SK-N-SH treated with all-trans-retinoic acid at 6 μM for 48 hours (cell line): ENCODE results near the gene CAB39L.

Source experiments
- ATAC-seq: fragments of 200-7000 bp; cut with Tn5 transposase; 3 replicates; pipeline ENCODE4 v1.9.1; 2020; ENCODE audit warnings: mild to moderate bottlenecking, moderate library complexity
- ARNTL ChIP-seq: fragments of 450-650 bp; formaldehyde crosslinking; IDR thresholded peaks from 2 replicates; pipeline ENCODE4 v1.5.0; 2020; ENCODE audit warnings: low read depth, mild to moderate bottlenecking, moderate library complexity, borderline replicate concordance
- BACH2 ChIP-seq: fragments of 250-450 bp; sonication (Bioruptor Pico); IDR thresholded peaks from 2 replicates; pipeline ENCODE4 v1.9.0; 2021; ENCODE audit warnings: mild to moderate bottlenecking, borderline replicate concordance
- CSDC2 ChIP-seq: fragments of 250-450 bp; sonication (Bioruptor Pico); IDR thresholded peaks from 2 replicates; pipeline ENCODE4 v1.5.0; 2020; ENCODE audit warnings: mild to moderate bottlenecking, moderate library complexity
- ESRRG ChIP-seq: fragments of 250-450 bp; sonication (Bioruptor Pico); IDR thresholded peaks from 2 replicates; pipeline ENCODE4 v1.6.1; 2021; ENCODE audit warnings: mild to moderate bottlenecking
- GLIS3 ChIP-seq: fragments of 250-450 bp; sonication (Bioruptor Pico); IDR thresholded peaks from 2 replicates; pipeline ENCODE4 v1.5.0; 2020; ENCODE audit warnings: mild to moderate bottlenecking, moderate library complexity
- ISL1 ChIP-seq: fragments of 250-450 bp; sonication (Bioruptor Pico); IDR thresholded peaks from 2 replicates; pipeline ENCODE4 v2.1.2; 2022; ENCODE audit warnings: mild to moderate bottlenecking, moderate library complexity
- OSR1 ChIP-seq: fragments of 250-450 bp; sonication (Bioruptor Pico); IDR thresholded peaks from 2 replicates; pipeline ENCODE4 v1.8.0; 2022; ENCODE audit warnings: moderate library complexity, mild to moderate bottlenecking, inconsistent platforms
- PPARA ChIP-seq: fragments of 250-450 bp; sonication (Bioruptor Pico); IDR thresholded peaks from 2 replicates; pipeline ENCODE4 v1.5.0; 2020; ENCODE audit warnings: mild to moderate bottlenecking, borderline replicate concordance
- RARB ChIP-seq: fragments of 250-450 bp; sonication (Bioruptor Pico); IDR thresholded peaks from 2 replicates; pipeline ENCODE4 v1.8.0; 2021; ENCODE audit warnings: mild to moderate bottlenecking, moderate library complexity
- SNAI2 ChIP-seq: fragments of 250-450 bp; sonication (Bioruptor Pico); IDR thresholded peaks from 2 replicates; pipeline ENCODE4 v1.5.0; 2020; ENCODE audit warnings: mild to moderate bottlenecking, moderate library complexity
- TCF4 ChIP-seq: fragments of 250-450 bp; sonication (Bioruptor Pico); IDR thresholded peaks from 2 replicates; pipeline ENCODE4 v1.8.0; 2021; ENCODE audit warnings: mild to moderate bottlenecking, moderate library complexity, borderline replicate concordance
- TOX ChIP-seq: fragments of 250-450 bp; sonication (Bioruptor Pico); IDR thresholded peaks from 2 replicates; pipeline ENCODE4 v1.8.0; 2021; ENCODE audit warnings: mild to moderate bottlenecking, moderate library complexity, borderline replicate concordance
- ZC3H10 ChIP-seq: fragments of 250-450 bp; sonication (Bioruptor Pico); IDR thresholded peaks from 2 replicates; pipeline ENCODE4 v1.5.1; 2021; ENCODE audit warnings: mild to moderate bottlenecking, moderate library complexity
- ZFP3 ChIP-seq: fragments of 250-450 bp; sonication (Bioruptor Pico); IDR thresholded peaks from 2 replicates; pipeline ENCODE4 v1.5.0; 2020; ENCODE audit warnings: mild to moderate bottlenecking, moderate library complexity
- ZFP30 ChIP-seq: fragments of 450-650 bp; formaldehyde crosslinking; IDR thresholded peaks from 2 replicates; pipeline ENCODE4 v1.5.0; 2022; ENCODE audit warnings: mild to moderate bottlenecking, moderate library complexity
- ZNF565 ChIP-seq: fragments of 450-650 bp; formaldehyde crosslinking; conservative IDR thresholded peaks from 2 replicates; pipeline ENCODE4 v1.5.0; 2020; ENCODE audit warnings: low read depth, mild to moderate bottlenecking, moderate library complexity
- ZNF70 ChIP-seq: fragments of 450-650 bp; formaldehyde crosslinking; IDR thresholded peaks from 2 replicates; pipeline ENCODE4 v1.5.0; 2020; ENCODE audit warnings: mild to moderate bottlenecking, moderate library complexity
- ZNF8 ChIP-seq: fragments of 450-650 bp; formaldehyde crosslinking; IDR thresholded peaks from 2 replicates; pipeline ENCODE4 v1.5.0; 2020; ENCODE audit warnings: mild to moderate bottlenecking, moderate library complexity
- TF ChIP-seq, protein P1 (sequence below): fragments of 250-450 bp; sonication (Bioruptor Pico); IDR thresholded peaks from 2 replicates; pipeline ENCODE4 v1.8.0; 2021; ENCODE audit warnings: low read depth, mild to moderate bottlenecking, moderate library complexity, borderline replicate concordance
- TF ChIP-seq, protein P2 (sequence below): fragments of 250-450 bp; sonication (Bioruptor Pico); IDR thresholded peaks from 2 replicates; pipeline ENCODE4 v1.5.0; 2020; ENCODE audit warnings: mild to moderate bottlenecking, moderate library complexity
- TF ChIP-seq, protein P3 (sequence below): fragments of 250-450 bp; sonication (Bioruptor Pico); IDR thresholded peaks from 2 replicates; pipeline ENCODE4 v1.8.0; 2020; ENCODE audit warnings: mild to moderate bottlenecking, moderate library complexity, borderline replicate concordance
- TF ChIP-seq, protein P4 (sequence below): fragments of 250-450 bp; sonication (Bioruptor Pico); IDR thresholded peaks from 2 replicates; pipeline ENCODE4 v1.5.1; 2021; ENCODE audit warnings: mild to moderate bottlenecking, moderate library complexity

CAB39L gene

DNA sequence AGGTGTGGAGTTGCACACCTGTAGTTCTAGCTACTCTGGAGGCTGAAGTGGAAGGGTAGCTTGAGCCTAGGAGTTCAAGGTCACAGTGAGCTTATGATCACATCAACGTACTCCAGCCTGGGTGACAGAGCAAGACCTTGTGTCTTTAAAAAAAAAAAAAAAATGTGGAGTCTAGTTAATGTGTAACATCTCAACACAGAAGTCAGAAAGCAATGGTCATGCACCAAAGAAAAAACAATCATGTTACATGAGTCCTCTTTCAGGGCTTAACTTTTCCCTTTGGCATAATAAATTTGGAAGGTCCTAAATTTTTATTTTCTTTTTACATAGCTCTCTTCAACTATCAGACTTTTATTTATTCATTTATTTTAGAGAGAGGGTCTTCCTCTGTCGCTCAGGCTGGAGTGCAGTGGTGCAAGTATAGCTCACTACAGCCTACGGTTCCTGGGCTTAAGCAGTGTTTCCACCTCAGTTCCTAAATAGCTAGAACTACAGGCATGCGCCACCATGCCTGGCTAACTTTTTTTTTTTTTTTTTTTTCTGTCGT lies 22.5 kb upstream of the CAB39L start:
- TF ChIP-seq ZNF565 (CRISPR knock-in tag): no peak
- TF ChIP-seq ZNF8 (CRISPR knock-in tag): no peak
- TF ChIP-seq GLIS3: no peak
- TF ChIP-seq, protein P1, sequence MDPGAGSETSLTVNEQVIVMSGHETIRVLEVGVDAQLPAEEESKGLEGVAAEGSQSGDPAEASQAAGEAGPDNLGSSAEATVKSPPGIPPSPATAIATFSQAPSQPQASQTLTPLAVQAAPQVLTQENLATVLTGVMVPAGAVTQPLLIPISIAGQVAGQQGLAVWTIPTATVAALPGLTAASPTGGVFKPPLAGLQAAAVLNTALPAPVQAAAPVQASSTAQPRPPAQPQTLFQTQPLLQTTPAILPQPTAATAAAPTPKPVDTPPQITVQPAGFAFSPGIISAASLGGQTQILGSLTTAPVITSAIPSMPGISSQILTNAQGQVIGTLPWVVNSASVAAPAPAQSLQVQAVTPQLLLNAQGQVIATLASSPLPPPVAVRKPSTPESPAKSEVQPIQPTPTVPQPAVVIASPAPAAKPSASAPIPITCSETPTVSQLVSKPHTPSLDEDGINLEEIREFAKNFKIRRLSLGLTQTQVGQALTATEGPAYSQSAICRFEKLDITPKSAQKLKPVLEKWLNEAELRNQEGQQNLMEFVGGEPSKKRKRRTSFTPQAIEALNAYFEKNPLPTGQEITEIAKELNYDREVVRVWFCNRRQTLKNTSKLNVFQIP (CRISPR knock-in tag): no peak
- TF ChIP-seq OSR1 (CRISPR knock-in tag): no peak
- TF ChIP-seq, protein P2, sequence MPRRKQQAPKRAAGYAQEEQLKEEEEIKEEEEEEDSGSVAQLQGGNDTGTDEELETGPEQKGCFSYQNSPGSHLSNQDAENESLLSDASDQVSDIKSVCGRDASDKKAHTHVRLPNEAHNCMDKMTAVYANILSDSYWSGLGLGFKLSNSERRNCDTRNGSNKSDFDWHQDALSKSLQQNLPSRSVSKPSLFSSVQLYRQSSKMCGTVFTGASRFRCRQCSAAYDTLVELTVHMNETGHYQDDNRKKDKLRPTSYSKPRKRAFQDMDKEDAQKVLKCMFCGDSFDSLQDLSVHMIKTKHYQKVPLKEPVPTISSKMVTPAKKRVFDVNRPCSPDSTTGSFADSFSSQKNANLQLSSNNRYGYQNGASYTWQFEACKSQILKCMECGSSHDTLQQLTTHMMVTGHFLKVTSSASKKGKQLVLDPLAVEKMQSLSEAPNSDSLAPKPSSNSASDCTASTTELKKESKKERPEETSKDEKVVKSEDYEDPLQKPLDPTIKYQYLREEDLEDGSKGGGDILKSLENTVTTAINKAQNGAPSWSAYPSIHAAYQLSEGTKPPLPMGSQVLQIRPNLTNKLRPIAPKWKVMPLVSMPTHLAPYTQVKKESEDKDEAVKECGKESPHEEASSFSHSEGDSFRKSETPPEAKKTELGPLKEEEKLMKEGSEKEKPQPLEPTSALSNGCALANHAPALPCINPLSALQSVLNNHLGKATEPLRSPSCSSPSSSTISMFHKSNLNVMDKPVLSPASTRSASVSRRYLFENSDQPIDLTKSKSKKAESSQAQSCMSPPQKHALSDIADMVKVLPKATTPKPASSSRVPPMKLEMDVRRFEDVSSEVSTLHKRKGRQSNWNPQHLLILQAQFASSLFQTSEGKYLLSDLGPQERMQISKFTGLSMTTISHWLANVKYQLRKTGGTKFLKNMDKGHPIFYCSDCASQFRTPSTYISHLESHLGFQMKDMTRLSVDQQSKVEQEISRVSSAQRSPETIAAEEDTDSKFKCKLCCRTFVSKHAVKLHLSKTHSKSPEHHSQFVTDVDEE (CRISPR knock-in tag): no peak

DNA sequence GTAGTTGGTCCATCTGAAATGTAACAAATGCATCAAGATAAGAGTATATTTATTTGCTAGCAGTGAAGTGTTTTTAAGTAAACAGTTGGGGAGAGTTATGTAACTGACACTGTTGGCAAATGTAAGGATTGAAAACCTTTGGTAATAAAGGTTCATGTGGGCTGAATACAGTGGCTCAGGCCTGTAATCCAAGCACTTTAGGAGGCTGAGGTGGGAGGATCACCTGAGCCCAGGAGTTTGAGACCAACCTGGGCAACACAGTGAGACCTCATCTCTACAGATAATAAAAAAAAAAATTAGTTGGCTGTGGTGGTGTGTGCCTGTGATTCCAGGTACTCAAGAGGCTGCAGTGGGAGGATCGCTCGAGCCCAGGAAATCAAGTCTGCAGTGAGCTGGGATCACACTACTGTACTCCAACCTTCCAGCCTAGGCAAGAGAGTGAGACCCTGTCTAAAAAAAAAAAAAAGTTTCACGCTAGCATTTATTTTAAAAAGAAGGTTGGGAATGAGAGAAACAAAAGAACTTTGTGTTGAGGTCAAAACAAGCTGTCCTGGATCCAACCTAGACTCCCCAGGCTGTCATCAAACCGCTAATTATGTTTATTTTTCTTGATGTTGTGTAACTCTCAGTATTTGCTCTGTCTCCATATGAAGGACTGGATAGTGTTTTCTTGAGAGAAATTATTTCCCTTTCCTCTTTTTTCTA lies 20.9 kb upstream of the CAB39L start:
- TF ChIP-seq TOX (CRISPR knock-in tag) (no peak), GLIS3 (no peak), ZFP30 (CRISPR knock-in tag) (no peak), SNAI2 (CRISPR knock-in tag) (no peak), ARNTL (CRISPR knock-in tag) (no peak), ISL1 (CRISPR knock-in tag) (no peak), ZC3H10 (CRISPR knock-in tag) (no peak), CSDC2 (CRISPR knock-in tag) (no peak), ESRRG (CRISPR knock-in tag) (no peak), PPARA (CRISPR knock-in tag) (no peak), ZNF565 (CRISPR knock-in tag) (no peak), ZFP3 (CRISPR knock-in tag) (no peak), OSR1 (CRISPR knock-in tag) (no peak)
- TF ChIP-seq, protein P3, sequence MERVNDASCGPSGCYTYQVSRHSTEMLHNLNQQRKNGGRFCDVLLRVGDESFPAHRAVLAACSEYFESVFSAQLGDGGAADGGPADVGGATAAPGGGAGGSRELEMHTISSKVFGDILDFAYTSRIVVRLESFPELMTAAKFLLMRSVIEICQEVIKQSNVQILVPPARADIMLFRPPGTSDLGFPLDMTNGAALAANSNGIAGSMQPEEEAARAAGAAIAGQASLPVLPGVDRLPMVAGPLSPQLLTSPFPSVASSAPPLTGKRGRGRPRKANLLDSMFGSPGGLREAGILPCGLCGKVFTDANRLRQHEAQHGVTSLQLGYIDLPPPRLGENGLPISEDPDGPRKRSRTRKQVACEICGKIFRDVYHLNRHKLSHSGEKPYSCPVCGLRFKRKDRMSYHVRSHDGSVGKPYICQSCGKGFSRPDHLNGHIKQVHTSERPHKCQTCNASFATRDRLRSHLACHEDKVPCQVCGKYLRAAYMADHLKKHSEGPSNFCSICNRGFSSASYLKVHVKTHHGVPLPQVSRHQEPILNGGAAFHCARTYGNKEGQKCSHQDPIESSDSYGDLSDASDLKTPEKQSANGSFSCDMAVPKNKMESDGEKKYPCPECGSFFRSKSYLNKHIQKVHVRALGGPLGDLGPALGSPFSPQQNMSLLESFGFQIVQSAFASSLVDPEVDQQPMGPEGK: no peak
- no peak for ATAC-seq

More for the DNA sequence above, 22.5 kb upstream of the CAB39L start:
- ATAC-seq: no peak

DNA sequence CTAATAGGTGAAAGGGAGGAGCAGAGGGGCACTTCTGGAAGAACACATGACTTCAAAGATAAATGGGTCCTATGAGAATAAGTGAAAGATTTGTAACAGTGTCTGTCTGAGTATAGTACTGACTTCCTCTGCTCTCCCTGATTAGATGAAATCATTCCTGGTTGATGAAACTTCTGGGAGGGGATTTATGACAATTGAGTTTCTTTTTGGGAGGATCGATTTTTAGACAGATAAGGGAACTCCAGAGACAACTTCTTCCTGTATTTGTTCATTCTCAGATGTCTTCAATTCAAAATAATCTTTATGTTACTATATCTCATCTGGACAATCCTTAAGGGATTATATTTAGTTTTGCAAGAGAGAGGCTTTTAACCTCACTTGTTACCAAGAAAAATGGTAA lies 20.2 kb upstream of the CAB39L start:
- TF ChIP-seq CSDC2 (CRISPR knock-in tag) (no peak), ZFP30 (CRISPR knock-in tag) (no peak), TCF4 (no peak), ZNF565 (CRISPR knock-in tag) (no peak), RARB (no peak), GLIS3 (no peak), ZNF70 (CRISPR knock-in tag) (no peak), BACH2 (CRISPR knock-in tag) (no peak), ZC3H10 (CRISPR knock-in tag) (no peak)
- TF ChIP-seq, protein P2 (CRISPR knock-in tag): no peak
- TF ChIP-seq, protein P3: no peak
- TF ChIP-seq, protein P1 (CRISPR knock-in tag): no peak
- TF ChIP-seq, protein P4, sequence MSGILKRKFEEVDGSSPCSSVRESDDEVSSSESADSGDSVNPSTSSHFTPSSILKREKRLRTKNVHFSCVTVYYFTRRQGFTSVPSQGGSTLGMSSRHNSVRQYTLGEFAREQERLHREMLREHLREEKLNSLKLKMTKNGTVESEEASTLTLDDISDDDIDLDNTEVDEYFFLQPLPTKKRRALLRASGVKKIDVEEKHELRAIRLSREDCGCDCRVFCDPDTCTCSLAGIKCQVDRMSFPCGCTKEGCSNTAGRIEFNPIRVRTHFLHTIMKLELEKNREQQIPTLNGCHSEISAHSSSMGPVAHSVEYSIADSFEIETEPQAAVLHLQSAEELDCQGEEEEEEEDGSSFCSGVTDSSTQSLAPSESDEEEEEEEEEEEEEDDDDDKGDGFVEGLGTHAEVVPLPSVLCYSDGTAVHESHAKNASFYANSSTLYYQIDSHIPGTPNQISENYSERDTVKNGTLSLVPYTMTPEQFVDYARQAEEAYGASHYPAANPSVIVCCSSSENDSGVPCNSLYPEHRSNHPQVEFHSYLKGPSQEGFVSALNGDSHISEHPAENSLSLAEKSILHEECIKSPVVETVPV: no peak
- no peak for ATAC-seq
